Measurements from ENCODE around the gene SCUBE1. TPM values are rescaled to one million over a fixed set of nuclear protein-coding genes. Genes with fewer than 3 reads are reported as not detected.

Gene SCUBE1
- polyA plus RNA-seq, 1 of the 3 experiments (the other 2 are of a cell fraction), result 0.56 TPM

- CTCF ChIA-PET, result interaction anchor here (0.9 to 2.5 kb wide), 4 partner anchors 26 to 43 kb away, joined by 3 to 11 read pairs (median 5); no protein-coding TSS in a partner anchor
- TF ChIP-seq SMC3 (IDR thresholded peaks at IDR 0.05; ENCODE audit: low read depth, low read length), result no peak
- no peak for TF ChIP-seq ZBTB33 (IDR thresholded peaks at IDR 0.05; ENCODE audit: borderline replicate concordance, low read depth)
- TF ChIP-seq RCOR1 (IDR thresholded peaks at IDR 0.05; ENCODE audit: low read length), result no peak
- TF ChIP-seq NRF1 (IDR thresholded peaks at IDR 0.05; ENCODE audit: low read depth, low read length), result no peak
- no peak for TF ChIP-seq EP300 (IDR thresholded peaks at IDR 0.05; ENCODE audit: borderline replicate concordance in 1 of 2, low read depth in 1 of 2, low read length in 1 of 2)
- TF ChIP-seq FOXM1 (IDR thresholded peaks at IDR 0.05; ENCODE audit: low read depth), result no peak
- TF ChIP-seq RFX5 (IDR thresholded peaks at IDR 0.05; ENCODE audit: low read length), result no peak
- TF ChIP-seq USF1 (IDR thresholded peaks at IDR 0.05; ENCODE audit: borderline replicate concordance, low read depth), result no peak
- TF ChIP-seq MAX (IDR thresholded peaks at IDR 0.05; ENCODE audit: low read depth), result no peak
- TF ChIP-seq TEAD4 (IDR thresholded peaks at IDR 0.05; ENCODE audit: borderline replicate concordance, insufficient read depth), result no peak
- no peak for TF ChIP-seq CTCF (IDR thresholded peaks at IDR 0.05)
- TF ChIP-seq TAF1 (IDR thresholded peaks at IDR 0.05; ENCODE audit: borderline replicate concordance, low read depth, low read length), result no peak
- no peak for TF ChIP-seq SIN3A (IDR thresholded peaks at IDR 0.05; ENCODE audit: borderline replicate concordance, low read depth, low read length)
- no peak for TF ChIP-seq GATA2 (CRISPR knock-in tag; IDR thresholded peaks at IDR 0.05)
- TF ChIP-seq PBX3 (IDR thresholded peaks at IDR 0.05), result no peak
- no peak for TF ChIP-seq POLR2AphosphoS5 (IDR thresholded peaks at IDR 0.05; ENCODE audit: low read depth, low read length)
- TF ChIP-seq USF2 (IDR thresholded peaks at IDR 0.05; ENCODE audit: borderline replicate concordance, low read depth, low read length), result no peak
- no peak for TF ChIP-seq NFIC (IDR thresholded peaks at IDR 0.05; ENCODE audit: borderline replicate concordance)
- no peak for TF ChIP-seq ELF1 (IDR thresholded peaks at IDR 0.05)
Measured at GRCh38 chr22:43313244-43313889, 29.8 kb downstream of the SCUBE1 start.

More at GRCh38 chr22:43313244-43313889, 29.8 kb downstream of the SCUBE1 start:
- Histone ChIP-seq H3K9ac (no peak overlapping the region), H3K4me2 (no peak overlapping the region), H2AFZ (ENCODE audit: low read depth) (no peak overlapping the region), H3K9me3 (no peaks in the 10 kb centered on the region), H3K4me3 (ENCODE audit: low read depth in 2 of 2, low read length in 1 of 2) (no peak overlapping the region), H3K9me2 (no peaks in the 10 kb centered on the region), H3F3A (replicated peaks; ENCODE audit: insufficient read depth) (no peaks in the 10 kb centered on the region), H3K4me1 (ENCODE audit: control insufficient read depth in 1 of 2, insufficient read depth in 2 of 2, low read depth in 1 of 2, low read length in 1 of 2) (peaks cover 0 to 52% of the 10 kb centered on the region in 2 experiments; a peak in 1 of 4 replicates), H3K36me3 (replicated peaks in 1 of 2; ENCODE audit: control insufficient read depth in 1 of 2, insufficient read depth in 2 of 2, low read length in 1 of 2) (no peaks in the 10 kb centered on the region), H3K27me3 (ENCODE audit: insufficient read depth) (no peaks in the 10 kb centered on the region), H3K27ac (ENCODE audit: low read depth in 2 of 2, low read length in 1 of 2) (no peak overlapping the region), H4K20me1 (ENCODE audit: insufficient read depth) (no peaks in the 10 kb centered on the region), H3K79me2 (ENCODE audit: insufficient read depth) (no peaks in the 10 kb centered on the region)
- POLR2A ChIA-PET, result interaction anchor here (1.1 to 1.2 kb wide), 2 partner anchors 8 to 12 kb away, joined by 3 read pairs; no protein-coding TSS in a partner anchor
- no peak for DNase-seq
- 46% methylated on average over 6 of the region's 6 CpGs for WGBS (ENCODE audit: low lambda C conversion rate)

All from SK-N-SH (cell line).